HL-60/S4 (cell line): ENCODE results near the gene NEB.
"Not testable (repeated sequence)": the region's sequence is repeated elsewhere in the genome, so short reads cannot be mapped to it uniquely, and the experiment has no call there.

Experiments
- in situ Hi-C: fragments of 300-500 bp; cut with MboI; formaldehyde crosslinking; loops from 2 replicates; pipeline ENCODE4 v1.14.3; 2022; ENCODE audit warnings: low sequenced_read_pairs

NEB gene

DNA sequence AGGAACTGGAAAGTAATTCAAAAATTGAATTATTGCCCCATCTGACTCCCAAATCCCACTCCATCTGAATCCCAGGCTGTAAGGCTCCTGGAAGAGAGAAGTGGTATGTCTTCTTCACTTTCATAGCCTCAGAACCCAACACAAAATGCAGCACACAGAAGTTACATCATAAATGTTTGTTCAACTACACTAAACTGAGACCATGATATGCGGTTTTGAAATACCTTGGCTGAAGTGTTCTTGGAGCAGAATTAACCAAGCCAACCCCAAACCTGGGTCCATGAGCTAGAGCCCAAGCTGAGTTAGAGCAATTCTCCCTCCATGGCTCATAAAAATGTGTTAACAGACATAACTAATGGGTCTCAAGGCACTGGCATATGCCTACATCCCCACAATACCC is 23.3 kb downstream of the NEB start:
- in situ Hi-C loops = no loop called here

DNA sequence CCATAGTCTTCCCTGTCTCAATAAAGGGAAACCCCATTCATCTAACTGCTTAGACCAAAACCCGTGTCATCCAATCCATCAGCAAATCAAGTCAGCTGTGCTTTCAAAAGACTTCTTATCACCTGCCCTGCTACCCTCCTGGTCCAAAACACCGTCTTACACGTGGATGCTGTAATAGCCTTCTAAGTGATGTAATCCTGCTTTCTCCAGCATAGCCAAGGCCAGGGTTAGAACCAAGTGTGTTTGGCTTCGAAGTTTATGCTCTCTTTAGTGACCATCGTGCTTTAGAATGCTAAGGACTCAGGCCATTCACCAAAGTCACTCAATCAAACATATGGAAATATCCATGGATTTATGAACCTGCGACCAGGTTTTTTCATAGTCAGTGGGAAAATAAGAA is 25.5 kb downstream of the NEB start:
- in situ Hi-C loops = no loop called here

DNA sequence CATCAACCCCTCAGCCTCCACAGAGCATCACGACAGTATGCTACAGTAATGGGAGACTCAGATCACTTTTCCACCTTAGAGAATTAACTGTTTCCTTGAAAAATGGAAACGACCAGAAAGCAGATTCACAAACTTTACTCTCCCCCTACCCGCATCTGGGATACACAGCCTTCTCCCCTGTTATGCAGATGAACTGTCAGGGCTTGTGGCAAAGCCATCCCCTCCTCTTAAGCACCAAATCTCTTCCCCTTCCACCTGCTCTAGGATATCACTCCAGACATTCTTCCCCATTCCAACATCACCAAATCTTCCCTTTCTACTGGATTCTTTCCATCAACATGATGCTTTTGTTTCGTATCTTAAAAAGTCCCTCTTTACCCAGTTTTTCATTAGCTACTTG is 26.4 kb downstream of the NEB start:
- in situ Hi-C loops = no loop called here

DNA sequence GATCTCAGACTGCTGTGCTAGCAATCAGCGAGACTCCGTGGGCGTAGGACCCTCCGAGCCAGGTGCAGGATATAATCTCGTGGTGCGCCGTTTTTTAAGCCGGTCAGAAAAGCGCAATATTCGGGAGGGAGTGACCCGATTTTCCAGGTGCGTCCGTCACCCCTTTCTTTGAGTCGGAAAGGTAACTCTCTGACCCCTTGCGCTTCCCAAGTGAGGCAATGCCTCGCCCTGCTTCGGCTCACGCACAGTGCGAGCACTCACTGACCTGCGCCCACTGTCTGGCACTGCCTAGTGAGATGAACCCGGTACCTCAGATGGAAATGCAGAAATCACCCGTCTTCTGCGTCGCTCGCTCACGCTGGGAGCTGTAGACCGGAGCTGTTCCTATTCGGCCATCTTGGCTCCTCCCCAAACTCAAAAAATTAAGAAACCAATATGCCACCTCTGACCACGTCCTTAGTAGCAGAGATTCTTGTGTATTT is 29.8 kb downstream of the NEB start:
- in situ Hi-C loops = not testable (repeated sequence)

DNA sequence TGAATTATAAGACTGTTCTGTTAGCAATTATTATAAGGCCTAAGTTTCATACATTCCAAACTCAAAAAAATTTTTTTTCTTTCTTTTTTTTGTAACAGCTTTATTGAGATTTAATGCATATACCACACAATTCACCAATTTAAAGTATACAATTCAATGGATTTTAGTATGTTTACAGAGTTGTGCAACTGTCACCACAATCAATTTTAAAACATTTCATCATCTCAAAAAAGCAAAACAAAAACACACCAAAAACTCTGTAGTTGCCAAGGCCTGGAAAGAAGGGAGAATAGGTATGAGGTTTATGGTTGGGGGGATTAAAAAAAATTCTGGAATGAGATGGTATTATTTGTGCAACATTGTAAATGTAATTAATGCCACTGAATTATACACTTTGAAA is 36.1 kb downstream of the NEB start:
- in situ Hi-C loops = not testable (repeated sequence)

DNA sequence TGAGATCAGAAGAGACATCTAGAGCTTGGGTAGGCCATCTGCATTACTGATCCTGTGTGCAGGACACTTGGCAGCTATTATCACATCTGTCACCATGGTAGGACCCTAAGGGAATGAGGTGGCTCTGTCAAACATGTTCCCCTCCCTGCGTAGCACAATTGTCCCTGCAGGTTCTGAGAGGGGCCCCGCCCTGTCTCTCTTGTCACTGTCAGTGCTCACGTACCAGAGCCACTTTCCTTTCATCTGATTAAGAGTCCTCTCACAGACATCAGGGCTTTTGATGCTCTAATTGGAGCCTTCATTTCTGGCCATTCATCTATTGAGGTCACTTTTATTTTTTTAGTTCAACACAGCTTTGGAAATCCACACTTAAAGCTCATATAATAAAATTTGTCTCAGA is 38.5 kb downstream of the NEB start:
- in situ Hi-C loops = no loop called here

DNA sequence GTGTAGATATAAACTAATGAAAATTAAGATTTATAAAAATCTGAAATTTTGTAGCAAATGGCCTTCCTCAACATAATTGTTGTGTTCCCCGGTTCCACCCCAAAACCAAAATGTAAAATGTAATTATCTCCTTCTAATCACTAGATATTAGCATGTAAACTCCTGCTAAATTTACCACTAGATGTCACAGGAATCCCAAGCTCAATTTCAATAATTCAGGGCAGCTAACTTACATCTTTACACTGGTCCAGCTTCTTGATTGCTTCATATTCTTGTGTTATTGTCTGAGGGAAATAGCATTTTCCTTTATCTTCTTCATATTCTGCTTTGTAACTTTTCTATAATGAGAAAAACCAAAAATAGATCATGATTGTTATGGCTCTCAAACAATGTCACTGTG is 42.6 kb downstream of the NEB start:
- in situ Hi-C loops = no loop called here

DNA sequence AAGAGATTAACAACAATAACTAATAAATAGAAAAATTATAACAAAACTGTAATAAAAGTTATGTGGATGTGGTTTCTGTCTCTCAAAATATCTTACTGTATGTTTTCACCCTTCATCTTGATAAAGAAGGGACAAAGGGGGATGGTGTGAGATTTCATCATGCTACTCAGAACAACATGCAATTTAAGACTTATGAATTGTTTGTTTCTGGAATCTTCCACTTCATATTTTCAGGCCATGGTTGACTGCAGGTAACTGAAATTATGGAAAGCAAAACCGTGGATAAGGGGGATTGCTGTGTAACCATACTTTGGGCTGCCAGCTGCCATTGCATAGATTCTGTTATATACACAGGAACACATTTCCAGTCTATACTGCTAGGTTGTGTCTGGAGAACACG is 45.6 kb downstream of the NEB start:
- in situ Hi-C loops = no loop called here

DNA sequence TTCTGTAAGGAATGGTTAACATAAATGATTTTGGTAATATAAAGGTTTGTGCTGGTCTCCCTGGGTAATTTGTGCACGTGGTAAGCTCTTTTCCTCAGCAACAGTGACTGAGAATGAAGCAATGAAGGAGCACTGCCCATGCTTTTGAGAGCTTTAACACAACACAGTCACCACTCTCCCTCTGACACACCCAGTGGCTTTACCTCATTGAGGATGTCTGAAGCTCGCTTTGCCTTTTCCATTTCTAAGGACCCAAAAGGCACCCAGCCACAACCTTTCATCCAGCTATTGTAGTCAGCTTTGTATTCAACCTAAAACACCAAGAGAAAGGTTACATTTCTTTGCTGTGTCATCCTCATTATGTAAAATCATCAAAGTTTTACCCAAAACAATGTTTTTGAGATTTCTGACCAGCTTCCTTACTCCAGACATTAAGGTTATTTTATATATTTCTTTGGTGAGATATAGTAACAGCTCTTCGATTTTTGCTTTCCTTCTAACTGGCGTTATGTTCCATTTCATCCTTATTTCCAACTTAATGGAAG is 51.7 kb downstream of the NEB start:
- in situ Hi-C loops = no loop called here

DNA sequence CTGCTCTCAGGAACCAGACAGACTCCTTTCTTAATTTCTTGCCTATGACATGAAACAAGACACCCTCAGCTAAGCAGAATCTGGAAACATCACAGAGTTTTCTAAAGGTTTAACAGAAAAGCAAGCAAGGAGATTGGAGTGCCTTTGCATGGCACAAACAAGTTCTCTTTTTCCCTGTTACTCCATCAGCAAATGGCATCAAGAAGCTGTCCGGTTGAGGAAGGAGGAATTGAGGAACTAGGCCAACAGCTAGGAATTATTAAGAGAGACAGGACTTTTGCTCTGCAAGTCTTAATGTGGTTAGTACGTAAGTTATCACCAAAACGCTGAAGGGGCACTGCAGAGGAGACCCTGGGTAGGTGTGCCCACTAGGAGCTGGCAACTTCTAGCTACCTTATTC is 53.2 kb downstream of the NEB start:
- in situ Hi-C loops = no loop called here

DNA sequence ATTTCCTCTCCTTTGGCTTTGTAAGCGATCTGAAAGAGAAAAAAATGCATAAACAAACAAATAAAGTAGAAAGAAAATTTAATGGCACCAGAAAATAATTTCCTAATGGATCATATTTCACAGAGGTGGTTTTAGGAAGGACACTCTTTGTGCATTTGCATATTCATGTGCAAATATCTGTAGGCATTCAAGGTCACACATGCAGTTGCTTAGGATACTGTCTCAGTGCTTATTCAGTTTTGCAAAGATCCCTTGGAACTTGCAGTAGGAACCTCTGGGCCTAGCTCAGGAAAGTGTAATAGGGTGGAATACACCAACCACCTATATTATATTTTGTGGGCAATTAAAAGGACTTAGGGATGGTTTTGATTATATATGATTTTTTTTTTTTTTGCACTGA is 54.3 kb downstream of the NEB start:
- in situ Hi-C loops = no loop called here

DNA sequence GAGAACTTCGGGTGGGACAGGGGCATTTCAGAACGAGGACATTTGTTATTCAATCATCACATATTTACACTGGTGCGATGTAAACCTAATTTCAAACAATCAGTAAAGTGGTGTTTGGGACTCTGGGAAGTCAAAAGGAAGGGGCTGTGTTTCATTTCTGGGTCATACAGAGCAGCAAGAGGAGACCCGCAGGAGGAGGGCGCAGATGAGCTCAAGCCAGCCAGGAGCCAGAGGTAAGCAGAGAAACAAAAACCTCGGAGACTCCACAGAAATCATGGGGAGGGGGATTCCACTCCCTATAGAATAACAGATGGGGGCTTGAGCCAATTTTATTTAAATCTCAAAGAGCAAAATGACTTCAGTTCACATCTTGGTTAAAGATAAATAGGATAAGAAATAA is 55.4 kb downstream of the NEB start:
- in situ Hi-C loops = no loop called here

DNA sequence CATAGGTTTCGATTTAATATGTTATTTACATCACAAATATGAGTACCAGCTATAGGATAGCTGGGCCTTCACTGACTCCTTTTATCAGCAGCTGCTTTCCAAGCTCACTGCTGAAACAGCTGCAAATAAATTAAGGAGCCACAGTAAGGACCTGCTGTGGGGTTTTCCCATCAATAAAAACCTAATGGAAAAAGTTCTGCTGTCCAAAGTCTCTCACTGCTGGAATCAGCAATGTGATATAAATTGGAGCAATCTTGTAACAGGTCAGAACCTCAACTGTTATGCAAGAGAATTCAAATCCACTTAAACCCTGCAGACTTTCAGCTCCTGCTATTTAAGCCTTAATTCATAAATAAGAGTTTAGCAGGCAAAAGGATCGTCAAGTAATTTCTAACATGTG is 61.3 kb downstream of the NEB start:
- in situ Hi-C loops = no loop called here

DNA sequence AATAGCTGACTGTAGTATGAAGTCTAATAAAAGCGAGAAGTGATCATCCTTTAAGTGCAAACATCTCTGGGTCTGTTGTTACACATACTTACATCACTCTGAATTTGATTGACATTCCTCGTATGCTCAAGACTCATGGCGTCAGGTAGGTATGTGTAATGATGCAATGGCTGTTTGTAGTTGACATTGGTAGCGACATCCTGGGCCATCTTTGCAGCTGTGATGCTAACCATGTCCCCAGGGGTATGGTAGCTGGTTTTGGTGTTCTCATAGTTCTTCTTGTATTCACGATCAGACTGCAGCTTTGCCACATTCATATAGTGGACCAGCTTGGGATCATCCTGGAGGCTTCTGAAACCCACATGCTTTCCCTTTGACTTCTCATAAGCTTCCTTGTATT is 62.0 kb downstream of the NEB start:
- in situ Hi-C loops = no loop called here

DNA sequence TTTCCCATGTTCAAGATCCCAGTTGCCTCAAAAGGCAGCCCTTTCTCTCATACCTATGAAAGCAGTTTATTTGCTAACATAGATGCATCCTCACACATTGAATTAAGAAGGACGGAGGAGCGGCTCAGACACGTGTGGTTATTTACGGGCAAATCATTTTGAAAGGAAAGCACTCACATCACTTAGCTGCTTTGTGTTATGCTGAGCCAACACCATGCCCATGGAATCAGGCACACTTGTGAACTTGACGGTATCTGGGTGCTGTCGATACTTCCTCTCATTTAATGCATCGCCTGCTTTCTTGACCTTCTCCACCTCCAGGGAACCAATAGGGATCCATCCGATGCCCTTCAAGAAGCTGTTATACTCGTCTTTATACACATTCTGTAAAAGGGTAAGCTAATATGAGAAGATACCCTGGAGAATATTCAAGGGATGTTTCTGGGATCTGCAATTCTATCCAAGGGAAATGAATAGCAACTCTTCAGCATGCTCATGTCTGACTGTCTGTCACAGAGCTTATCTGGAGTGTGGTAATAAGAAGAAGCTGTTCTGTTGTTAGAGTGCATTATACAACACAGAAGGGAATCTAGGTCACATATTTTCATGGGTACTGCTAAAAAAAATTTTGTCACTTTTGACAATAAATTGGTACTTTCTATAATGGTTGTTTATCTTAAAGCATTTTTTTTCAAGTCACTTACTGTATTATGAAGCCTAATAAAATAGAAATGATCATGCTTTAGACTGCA is 63.3 kb downstream of the NEB start:
- in situ Hi-C loops = no loop called here

DNA sequence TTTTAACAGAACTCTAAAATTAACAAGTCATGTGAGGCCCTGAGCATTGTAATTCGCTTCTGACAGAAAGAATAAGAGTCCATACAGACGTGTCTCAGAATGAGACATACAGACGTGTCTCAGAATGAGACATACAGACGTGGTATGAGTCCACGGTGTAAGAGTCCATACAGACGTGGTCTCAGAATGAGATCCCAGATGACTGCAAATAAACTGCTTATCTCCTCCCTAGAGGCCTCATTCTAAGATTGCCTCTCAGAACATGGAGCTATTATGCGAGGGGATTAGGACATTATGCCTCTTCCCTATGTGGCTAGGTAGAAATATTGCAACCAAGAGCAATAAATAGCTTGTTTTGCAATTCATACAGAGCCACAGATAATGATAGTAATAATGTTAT is 63.9 kb downstream of the NEB start:
- in situ Hi-C loops = no loop called here

DNA sequence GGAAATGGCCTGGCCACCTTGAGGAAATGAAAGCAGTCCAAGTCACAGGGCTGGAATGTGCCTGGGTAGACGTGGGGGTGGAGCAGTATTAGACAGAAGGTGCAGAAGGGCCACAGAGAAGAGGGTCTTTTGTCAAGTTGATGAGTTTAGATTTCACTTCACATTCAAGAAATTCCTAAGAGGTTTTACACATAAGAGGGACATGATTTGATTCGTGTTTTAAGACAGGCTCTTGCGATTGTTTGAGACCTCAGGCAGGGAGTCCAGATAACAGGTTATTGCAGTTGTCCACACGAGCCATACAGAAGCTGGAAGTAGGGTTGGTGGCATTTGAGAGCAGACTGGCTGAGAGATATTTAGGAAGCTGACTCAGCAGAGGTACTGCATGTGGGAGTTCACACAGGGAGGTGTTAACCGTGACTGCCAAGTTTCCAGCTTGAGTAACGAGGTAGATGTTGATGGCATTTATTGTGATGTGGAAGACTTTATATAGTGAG is 64.6 kb downstream of the NEB start:
- in situ Hi-C loops = no loop called here

DNA sequence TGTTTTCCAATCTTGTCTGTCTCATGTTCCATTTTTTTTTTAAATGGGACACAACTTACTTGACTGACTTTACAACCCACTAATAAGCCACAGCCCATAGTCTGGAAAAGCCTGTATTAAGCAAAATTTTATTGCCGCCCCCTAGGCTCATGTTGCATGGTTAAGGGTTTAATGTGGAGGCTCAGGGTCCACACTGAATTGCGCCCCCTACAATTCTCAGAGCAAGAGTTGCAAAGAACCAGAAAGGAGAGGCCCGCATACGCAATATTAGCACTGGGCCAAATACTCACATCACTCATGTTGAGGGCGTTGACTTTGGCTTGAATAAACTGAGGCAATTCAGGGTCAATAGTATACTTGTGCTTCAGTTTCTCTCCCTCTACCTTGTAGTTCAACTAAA is 65.5 kb downstream of the NEB start:
- in situ Hi-C loops = no loop called here

DNA sequence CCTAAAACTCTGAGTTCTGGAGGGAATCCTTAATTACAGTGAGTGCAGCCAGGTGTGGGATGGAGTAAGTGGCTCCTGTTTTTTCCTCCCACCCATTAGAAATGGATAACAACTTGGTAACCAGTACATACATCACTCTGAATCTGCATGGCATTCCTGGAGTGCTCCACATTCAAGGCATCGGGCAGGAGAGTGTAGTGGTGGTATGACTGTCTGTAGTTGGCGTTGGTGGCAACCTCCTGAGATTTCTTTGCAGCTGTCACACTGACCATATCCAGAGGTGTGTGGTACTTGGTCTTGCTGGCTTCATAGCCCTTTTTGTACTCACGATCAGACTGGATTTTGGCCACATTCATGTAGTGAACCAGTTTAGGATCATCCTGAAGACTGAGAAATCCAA is 68.3 kb downstream of the NEB start:
- in situ Hi-C loops = no loop called here

DNA sequence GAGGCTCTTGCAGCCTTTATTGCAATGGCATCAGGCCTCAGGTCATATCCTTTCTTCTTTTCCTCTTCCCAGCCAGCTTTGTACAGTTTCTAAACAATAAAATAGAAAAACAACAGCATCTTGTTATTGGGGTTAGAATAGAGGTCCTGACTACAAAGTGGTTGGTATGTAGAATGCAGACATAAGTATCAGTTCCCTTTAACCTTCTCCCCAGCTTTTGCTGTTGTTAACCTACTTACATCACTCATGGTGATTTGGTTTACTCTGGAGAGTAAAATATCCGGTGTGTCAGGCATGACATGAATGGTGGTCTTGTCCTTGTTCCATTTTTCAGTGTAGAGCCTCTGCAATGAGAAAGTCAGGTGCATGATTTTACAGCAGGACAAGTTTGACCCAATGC is 69.8 kb downstream of the NEB start:
- in situ Hi-C loops = no loop called here

DNA sequence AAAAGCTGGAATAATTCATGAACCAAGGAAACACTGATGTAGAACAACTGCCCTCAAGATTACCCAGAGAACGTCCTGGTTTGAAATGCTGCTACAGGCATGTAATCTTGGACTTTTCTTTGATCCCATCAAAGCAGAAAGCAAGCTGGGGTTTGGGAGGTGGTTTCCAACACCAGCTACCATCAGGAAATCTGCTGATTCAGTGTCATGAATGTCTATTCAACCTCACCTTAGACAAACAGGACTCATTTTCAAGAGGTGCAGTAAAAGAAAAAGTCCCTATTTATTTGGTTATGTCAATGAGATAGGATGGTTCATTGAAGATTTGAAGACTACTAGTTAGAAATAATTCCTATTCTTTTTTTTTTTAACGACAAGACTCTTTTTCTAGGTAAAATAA is 72.7 kb downstream of the NEB start:
- in situ Hi-C loops = no loop called here

DNA sequence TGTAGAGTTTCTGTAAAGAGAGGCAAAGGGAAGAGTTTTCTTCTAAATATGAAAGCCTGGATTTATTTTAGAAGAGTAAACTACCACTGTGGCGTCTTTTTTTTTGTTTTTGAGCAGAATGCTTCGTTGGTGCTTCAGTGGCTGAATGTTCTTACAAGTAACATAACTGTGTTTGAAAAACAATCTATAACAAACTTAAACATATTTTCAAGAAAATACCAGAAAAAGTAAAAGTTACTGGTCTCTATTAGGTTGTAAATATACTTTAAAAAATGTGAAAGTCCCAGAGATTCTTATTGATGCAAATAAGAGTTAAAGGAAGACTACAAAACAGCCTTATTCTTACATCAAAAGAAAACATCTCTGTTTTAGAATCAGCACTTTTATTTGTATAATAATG is 76.2 kb downstream of the NEB start:
- in situ Hi-C loops = no loop called here

DNA sequence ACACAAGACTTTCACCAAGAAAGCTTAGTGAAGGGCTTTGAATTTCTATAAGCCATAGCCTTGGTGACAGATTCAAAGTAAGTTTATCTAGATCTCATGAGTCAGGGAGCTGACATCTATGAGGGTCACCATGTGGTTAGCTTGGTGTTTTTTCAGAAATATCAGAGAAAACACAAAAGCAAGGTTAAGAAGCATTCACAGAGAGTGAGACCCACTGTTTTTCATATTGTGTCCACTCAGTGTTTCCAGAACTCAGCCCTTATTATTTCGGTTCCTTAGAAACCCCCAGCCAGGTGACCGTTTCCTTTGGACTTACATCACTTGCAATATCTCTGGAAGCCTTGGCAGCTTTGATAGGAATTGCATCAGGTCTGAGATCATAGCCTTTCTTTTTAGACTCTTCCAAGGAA is 76.6 kb downstream of the NEB start:
- in situ Hi-C loops = no loop called here
